Neural progenitor cell (in vitro differentiated cells): ENCODE results near the gene CFH.

Source experiments
- EZH2 ChIP-seq: fragments of 200-600 bp; sonication (generic); IDR thresholded peaks from 2 replicates; pipeline ENCODE4 v1.6.1; 2017; ENCODE audit warnings: antibody characterized with exemption, mild to moderate bottlenecking, moderate library complexity
- EZH2phosphoT487 ChIP-seq: fragments of 200-600 bp; sonication (generic); IDR thresholded peaks from 2 replicates; pipeline ENCODE4 v1.6.1; 2017; ENCODE audit warnings: antibody characterized with exemption
- TF ChIP-seq, protein P1 (sequence below): fragments of 200-600 bp; sonication (generic); IDR thresholded peaks from 2 replicates; pipeline ENCODE4 v1.5.1; 2017; ENCODE audit warnings: antibody characterized with exemption, mild to moderate bottlenecking

- TF ChIP-seq, protein P1, sequence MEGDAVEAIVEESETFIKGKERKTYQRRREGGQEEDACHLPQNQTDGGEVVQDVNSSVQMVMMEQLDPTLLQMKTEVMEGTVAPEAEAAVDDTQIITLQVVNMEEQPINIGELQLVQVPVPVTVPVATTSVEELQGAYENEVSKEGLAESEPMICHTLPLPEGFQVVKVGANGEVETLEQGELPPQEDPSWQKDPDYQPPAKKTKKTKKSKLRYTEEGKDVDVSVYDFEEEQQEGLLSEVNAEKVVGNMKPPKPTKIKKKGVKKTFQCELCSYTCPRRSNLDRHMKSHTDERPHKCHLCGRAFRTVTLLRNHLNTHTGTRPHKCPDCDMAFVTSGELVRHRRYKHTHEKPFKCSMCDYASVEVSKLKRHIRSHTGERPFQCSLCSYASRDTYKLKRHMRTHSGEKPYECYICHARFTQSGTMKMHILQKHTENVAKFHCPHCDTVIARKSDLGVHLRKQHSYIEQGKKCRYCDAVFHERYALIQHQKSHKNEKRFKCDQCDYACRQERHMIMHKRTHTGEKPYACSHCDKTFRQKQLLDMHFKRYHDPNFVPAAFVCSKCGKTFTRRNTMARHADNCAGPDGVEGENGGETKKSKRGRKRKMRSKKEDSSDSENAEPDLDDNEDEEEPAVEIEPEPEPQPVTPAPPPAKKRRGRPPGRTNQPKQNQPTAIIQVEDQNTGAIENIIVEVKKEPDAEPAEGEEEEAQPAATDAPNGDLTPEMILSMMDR: no peak
- TF ChIP-seq EZH2 (no peak), EZH2phosphoT487 (no peak)
Observed at GRCh38 chr1:196717868-196718267, 66.0 kb downstream of the CFH start.
